OCI-LY1 (cell line): ENCODE data around the gene IMMP2L.

Experiments used
- H2AFZ ChIP-seq: fragments of 200-600 bp; sonication (generic), shearing (Covaris generic); 2 replicates; pipeline ENCODE4 v1.6.0; 2014; ENCODE audit warnings: antibody characterized with exemption, mild to moderate bottlenecking, low read length
- H3F3A ChIP-seq: fragments of 200-600 bp; sonication (generic), shearing (Covaris generic); 2 replicates; pipeline ENCODE4 v1.6.0; 2014; ENCODE audit warnings: mild to moderate bottlenecking, antibody characterized with exemption, low read length, moderate library complexity; ENCODE audit not compliant: insufficient read depth
- H3K27ac ChIP-seq: fragments of 200-600 bp; sonication (generic); 2 replicates; pipeline ENCODE4 v1.5.1; 2014; ENCODE audit warnings: low read length, mixed run types, mild to moderate bottlenecking, low read depth; ENCODE audit not compliant: poor library complexity, severe bottlenecking
- H3K27me3 ChIP-seq: fragments of 200-600 bp; sonication (generic); 2 replicates; pipeline ENCODE4 v1.6.0; 2014; ENCODE audit warnings: antibody characterized with exemption, mild to moderate bottlenecking, low read length, moderate library complexity; ENCODE audit not compliant: insufficient read depth
- H3K36me3 ChIP-seq: fragments of 200-600 bp; sonication (generic); 2 replicates; pipeline ENCODE4 v1.6.1; 2014; ENCODE audit warnings: mild to moderate bottlenecking, antibody characterized with exemption, low read length, moderate library complexity, mixed read lengths; ENCODE audit not compliant: insufficient read depth
- H3K4me1 ChIP-seq: fragments of 200-600 bp; sonication (generic); 2 replicates; pipeline ENCODE4 v1.5.1; 2014; ENCODE audit warnings: mild to moderate bottlenecking, low read length, moderate library complexity; ENCODE audit not compliant: insufficient read depth, severe bottlenecking
- H3K4me2 ChIP-seq: fragments of 200-600 bp; sonication (generic), shearing (Covaris generic); 2 replicates; pipeline ENCODE4 v1.6.1; 2014; ENCODE audit warnings: low read length
- H3K4me3 ChIP-seq: fragments of 200-600 bp; sonication (generic); 2 replicates; pipeline ENCODE4 v1.5.1; 2014; ENCODE audit warnings: low read length, low read depth, mild to moderate bottlenecking, mixed read lengths; ENCODE audit not compliant: poor library complexity, severe bottlenecking
- H3K79me2 ChIP-seq: fragments of 200-600 bp; shearing (Covaris generic); 2 replicates; pipeline ENCODE4 v1.6.1; 2016; ENCODE audit warnings: mixed run types, low read length, mixed read lengths; ENCODE audit not compliant: insufficient read depth
- H3K9ac ChIP-seq: fragments of 200-600 bp; sonication (generic), shearing (Covaris generic); 2 replicates; pipeline ENCODE4 v1.6.1; 2014; ENCODE audit warnings: mild to moderate bottlenecking, low read length, mixed read lengths
- H3K9me2 ChIP-seq: fragments of 200-600 bp; sonication (generic), shearing (Covaris generic); 2 replicates; pipeline ENCODE4 v1.6.1; 2014; ENCODE audit warnings: low read depth, mild to moderate bottlenecking, low read length, mixed read lengths
- H3K9me3 ChIP-seq: fragments of 200-600 bp; shearing (Covaris generic); 2 replicates; pipeline ENCODE4 v1.6.1; 2014; ENCODE audit warnings: low read length, mixed read lengths
- H4K20me1 ChIP-seq: fragments of 200-600 bp; sonication (generic), shearing (Covaris generic); 2 replicates; pipeline ENCODE4 v1.6.0; 2016; ENCODE audit warnings: mild to moderate bottlenecking, low read length; ENCODE audit not compliant: insufficient read depth
- EZH2 ChIP-seq: fragments of 200-600 bp; sonication (generic), shearing (Covaris generic); IDR thresholded peaks from 2 replicates; pipeline ENCODE4 v1.8.0; 2017; ENCODE audit warnings: borderline replicate concordance, mixed run types, mild to moderate bottlenecking, antibody characterized with exemption, low read length, moderate library complexity, mixed read lengths
- TF ChIP-seq, protein P1 (sequence below): fragments of 200-600 bp; sonication (generic), shearing (Covaris generic); IDR thresholded peaks from 2 replicates; pipeline ENCODE4 v1.5.1; 2017; ENCODE audit warnings: mild to moderate bottlenecking, antibody characterized with exemption, low read length, moderate library complexity, mixed read lengths

IMMP2L gene

DNA sequence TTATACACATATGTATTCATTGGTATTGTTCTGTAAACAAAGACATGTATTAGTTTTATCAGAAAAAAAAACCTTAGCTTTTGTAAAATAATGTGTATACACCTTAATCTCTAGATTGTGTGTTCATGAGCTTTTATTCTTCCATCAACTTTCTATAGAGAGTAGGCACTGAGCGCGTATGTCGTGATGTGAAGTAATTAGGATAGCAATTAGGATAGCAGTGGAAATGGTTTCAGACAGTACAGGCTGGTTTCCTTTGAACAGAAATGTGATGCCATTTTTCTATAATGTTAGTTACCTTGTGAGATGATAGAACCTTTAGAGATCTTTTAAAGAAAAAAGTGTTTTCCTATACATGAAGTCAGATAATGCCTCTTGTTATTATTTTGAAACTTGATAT lies 709.0 kb downstream of the IMMP2L start:
- Histone ChIP-seq H3K27ac (no peak overlapping the region), H3K79me2 (no peaks in the 10 kb centered on the region), H4K20me1 (no peaks in the 10 kb centered on the region), H3K9ac (no peak overlapping the region), H3K27me3 (no peaks in the 10 kb centered on the region), H2AFZ (no peak overlapping the region), H3K4me1 (no peaks in the 10 kb centered on the region), H3K9me3 (peaks cover 6% of the 10 kb centered on the region), H3K4me3 (no peak overlapping the region), H3F3A (no peaks in the 10 kb centered on the region), H3K36me3 (no peaks in the 10 kb centered on the region), H3K9me2 (no peaks in the 10 kb centered on the region), H3K4me2 (no peak overlapping the region)
- TF ChIP-seq EZH2 = no peak
- TF ChIP-seq, protein P1, sequence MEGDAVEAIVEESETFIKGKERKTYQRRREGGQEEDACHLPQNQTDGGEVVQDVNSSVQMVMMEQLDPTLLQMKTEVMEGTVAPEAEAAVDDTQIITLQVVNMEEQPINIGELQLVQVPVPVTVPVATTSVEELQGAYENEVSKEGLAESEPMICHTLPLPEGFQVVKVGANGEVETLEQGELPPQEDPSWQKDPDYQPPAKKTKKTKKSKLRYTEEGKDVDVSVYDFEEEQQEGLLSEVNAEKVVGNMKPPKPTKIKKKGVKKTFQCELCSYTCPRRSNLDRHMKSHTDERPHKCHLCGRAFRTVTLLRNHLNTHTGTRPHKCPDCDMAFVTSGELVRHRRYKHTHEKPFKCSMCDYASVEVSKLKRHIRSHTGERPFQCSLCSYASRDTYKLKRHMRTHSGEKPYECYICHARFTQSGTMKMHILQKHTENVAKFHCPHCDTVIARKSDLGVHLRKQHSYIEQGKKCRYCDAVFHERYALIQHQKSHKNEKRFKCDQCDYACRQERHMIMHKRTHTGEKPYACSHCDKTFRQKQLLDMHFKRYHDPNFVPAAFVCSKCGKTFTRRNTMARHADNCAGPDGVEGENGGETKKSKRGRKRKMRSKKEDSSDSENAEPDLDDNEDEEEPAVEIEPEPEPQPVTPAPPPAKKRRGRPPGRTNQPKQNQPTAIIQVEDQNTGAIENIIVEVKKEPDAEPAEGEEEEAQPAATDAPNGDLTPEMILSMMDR = no peak

DNA sequence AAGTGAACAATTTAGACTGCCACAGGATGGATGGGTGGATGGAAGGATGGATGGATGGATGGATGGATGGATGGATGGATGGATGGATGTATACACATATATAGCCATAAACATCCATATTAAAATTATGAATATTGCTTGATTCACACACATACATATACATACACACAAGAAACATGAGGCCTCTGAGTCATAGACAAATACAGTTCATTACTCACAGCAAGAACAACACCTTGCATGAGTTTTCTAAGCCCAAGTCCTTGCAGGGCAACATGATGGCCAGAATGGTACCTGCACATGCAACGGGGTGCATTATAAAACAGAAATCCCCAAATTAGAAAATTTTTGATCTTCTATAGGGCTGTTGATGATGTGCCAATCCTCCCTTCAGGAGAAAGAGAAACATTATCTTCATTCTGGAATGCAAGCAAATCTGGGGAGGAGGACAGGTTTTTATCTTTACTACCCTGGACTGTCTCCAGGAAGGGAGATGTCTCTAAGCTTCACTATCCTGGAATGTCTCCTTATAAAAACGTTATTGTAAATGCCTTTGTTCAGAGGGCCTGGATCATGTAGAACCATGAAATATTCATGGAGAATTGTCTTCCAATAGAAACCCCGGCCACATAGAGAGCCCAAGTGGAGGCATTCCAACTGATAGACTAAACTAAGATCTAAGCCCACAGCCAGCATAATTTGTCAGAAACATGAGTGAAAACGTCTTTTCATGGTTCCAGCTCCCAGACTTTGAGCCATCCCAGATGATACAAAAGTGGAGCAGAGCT lies 709.9 kb downstream of the IMMP2L start:
- no peaks in the 10 kb centered on the region for H3F3A ChIP-seq
- no peaks in the 10 kb centered on the region for H3K27me3 ChIP-seq
- no peak overlapping the region for H3K9ac ChIP-seq
- H2AFZ ChIP-seq = peak overlapping the region; percentile 21; the same call in 1 of the 2 replicates
- H3K79me2 ChIP-seq = no peaks in the 10 kb centered on the region
- peaks cover 6% of the 10 kb centered on the region for H3K9me3 ChIP-seq
- H3K36me3 ChIP-seq = no peaks in the 10 kb centered on the region
- H3K4me3 ChIP-seq = no peak overlapping the region
- TF ChIP-seq EZH2 = no peak
- TF ChIP-seq, protein P1 = no peak
- H3K27ac ChIP-seq = no peak overlapping the region
- no peaks in the 10 kb centered on the region for H4K20me1 ChIP-seq
- no peaks in the 10 kb centered on the region for H3K9me2 ChIP-seq
- no peak overlapping the region for H3K4me2 ChIP-seq
- no peaks in the 10 kb centered on the region for H3K4me1 ChIP-seq

DNA sequence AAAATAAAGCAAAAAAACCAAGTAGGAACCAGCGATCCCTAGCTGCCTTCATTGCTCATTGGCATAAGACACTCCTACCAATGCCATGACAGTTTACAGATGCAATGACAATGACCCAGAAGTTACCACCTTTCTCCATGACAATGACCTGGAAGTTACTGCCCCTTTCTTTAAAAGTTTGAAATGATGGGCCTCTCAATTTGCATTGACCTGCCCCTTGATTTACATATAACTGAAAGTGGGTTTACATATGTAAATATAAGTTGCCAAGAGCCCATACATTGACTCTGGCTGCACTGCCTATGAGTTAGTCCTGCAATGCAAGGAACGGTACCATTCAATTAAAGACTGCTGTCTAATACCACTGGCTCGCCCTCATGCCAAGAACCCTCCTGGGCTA lies 712.1 kb downstream of the IMMP2L start:
- no peaks in the 10 kb centered on the region for H4K20me1 ChIP-seq
- H3K9me2 ChIP-seq = no peaks in the 10 kb centered on the region
- peaks cover 6% of the 10 kb centered on the region for H3K9me3 ChIP-seq
- H2AFZ ChIP-seq = no peak overlapping the region
- no peak overlapping the region for H3K4me2 ChIP-seq
- TF ChIP-seq EZH2 = no peak
- TF ChIP-seq, protein P1 = no peak
- no peak overlapping the region for H3K9ac ChIP-seq
- no peak overlapping the region for H3K27ac ChIP-seq
- H3F3A ChIP-seq = no peaks in the 10 kb centered on the region
- H3K36me3 ChIP-seq = no peaks in the 10 kb centered on the region
- no peaks in the 10 kb centered on the region for H3K79me2 ChIP-seq
- no peaks in the 10 kb centered on the region for H3K4me1 ChIP-seq
- no peaks in the 10 kb centered on the region for H3K27me3 ChIP-seq
- no peak overlapping the region for H3K4me3 ChIP-seq
